Spleen (tissue), 7 donors: ENCODE data around the gene SLCO4A1.

Source experiments
- CTCF ChIP-seq, 11 experiments: fragments of 200-600 bp in 7 of 11; fragments of 450-650 bp in 4 of 11; sonication (generic) in 4 of 11; IDR thresholded peaks in 8 of 11; conservative IDR thresholded peaks in 3 of 11; 1 replicate in 7 of 11; 2 replicates in 4 of 11; pipeline versions ENCODE4 v1.4.0 to v1.8.0; 2016 to 2021; ENCODE audit warnings: antibody characterized with exemption in 11 of 11, inconsistent platforms in 4 of 11, mild to moderate bottlenecking in 1 of 11
- POLR2A ChIP-seq, 3 donors: fragments of 450-650 bp; IDR thresholded peaks; one replicate each; pipeline ENCODE4 v1.5.1; 2017; ENCODE audit warnings: antibody characterized with exemption in 3 of 3, mild to moderate bottlenecking in 1 of 3
- POLR2AphosphoS5 ChIP-seq, 3 donors: sonication (generic); formaldehyde crosslinking; IDR thresholded peaks; one replicate each; pipeline ENCODE4 v1.5.1; 2017; ENCODE audit warnings: antibody characterized with exemption in 3 of 3
- donor health status: DM: no; HTN: no; CAD: no; lungs with moderate emphysema.
- donor health status: DM: no; HTN: no; CAD: no.
- donor health status: DM: no; HTN: no; CAD: no.

GRCh38 chr20:62674370-62674769 lies 32.1 kb downstream of the SLCO4A1 start:
- TF ChIP-seq CTCF (IDR thresholded peaks at IDR 0.05 in 8 of 11, conservative IDR thresholded peaks at IDR 0.05 in 3 of 11) (no peak), POLR2AphosphoS5 (IDR thresholded peaks at IDR 0.05) (no peak), POLR2A (IDR thresholded peaks at IDR 0.05) (no peak)
